HL-60 (cell line): ENCODE measurements around the gene LDAH.

Source experiments
- DNase-seq, 2 experiments: peaks; one replicate each; pipeline ENCODE4 v3.0.0-alpha.2; 2010 to 2020; ENCODE audit warnings: low read depth in 1 of 2, low spot score in 1 of 2
- H3K27ac ChIP-seq: fragments of 250-450 bp; sonication (Bioruptor Pico); replicated peaks from 2 replicates; pipeline ENCODE4 v1.5.1; 2020; ENCODE audit warnings: mild to moderate bottlenecking, moderate library complexity
- H3K27me3 ChIP-seq: fragments of 250-450 bp; sonication (Bioruptor Pico); 2 replicates; pipeline ENCODE4 v1.5.1; 2021; ENCODE audit warnings: mild to moderate bottlenecking, moderate library complexity; ENCODE audit not compliant: insufficient read depth, poor library complexity, severe bottlenecking
- H3K4me3 ChIP-seq: replicated peaks from 2 replicates; pipeline ENCODE4 v1.5.1; 2011; ENCODE audit warnings: mild to moderate bottlenecking, control low read depth, low read length; ENCODE audit not compliant: insufficient read depth
- GABPA ChIP-seq: IDR thresholded peaks from 2 replicates; pipeline ENCODE4 v1.6.1; 2012; ENCODE audit warnings: low read depth
- POLR2AphosphoS5 ChIP-seq: IDR thresholded peaks from 2 replicates; pipeline ENCODE4 v1.6.1; 2012; ENCODE audit warnings: low read depth
- SPI1 ChIP-seq: IDR thresholded peaks from 2 replicates; pipeline ENCODE4 v1.6.1; 2012; ENCODE audit warnings: low read depth, mild to moderate bottlenecking, borderline replicate concordance
- TF ChIP-seq, protein P1 (sequence below): IDR thresholded peaks from one replicate; pipeline ENCODE4 v1.5.1; 2011; ENCODE audit warnings: low read length, control low read depth, inconsistent platforms; ENCODE audit not compliant: insufficient read depth
- TF ChIP-seq, protein P2 (sequence below): IDR thresholded peaks from 2 replicates; pipeline ENCODE4 v1.6.1; 2012; ENCODE audit warnings: low read depth; ENCODE audit not compliant: insufficient replicate concordance

LDAH gene

DNA sequence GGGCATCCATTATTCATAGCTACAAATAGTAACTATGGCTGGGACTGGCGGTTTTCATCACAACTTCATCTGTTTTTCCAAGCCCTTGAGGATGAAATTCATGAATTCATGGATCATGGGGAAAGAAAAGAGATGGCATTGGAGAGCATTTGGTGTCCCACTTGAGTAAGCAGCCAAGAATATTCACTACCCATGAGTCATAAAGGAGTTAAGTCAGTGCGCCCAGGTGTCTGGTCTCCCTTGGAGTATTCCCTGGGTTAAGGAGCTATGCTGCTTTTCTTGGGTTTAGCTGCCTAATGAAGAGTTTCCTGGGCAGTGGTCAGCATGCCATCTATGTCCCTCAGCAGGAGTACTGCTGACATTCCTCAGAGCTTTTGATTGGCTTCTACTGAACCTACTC is 21.3 kb upstream of the LDAH start:
- no peak overlapping the region for H3K27ac ChIP-seq
- no peaks in the 10 kb centered on the region for H3K27me3 ChIP-seq
- TF ChIP-seq, protein P1, sequence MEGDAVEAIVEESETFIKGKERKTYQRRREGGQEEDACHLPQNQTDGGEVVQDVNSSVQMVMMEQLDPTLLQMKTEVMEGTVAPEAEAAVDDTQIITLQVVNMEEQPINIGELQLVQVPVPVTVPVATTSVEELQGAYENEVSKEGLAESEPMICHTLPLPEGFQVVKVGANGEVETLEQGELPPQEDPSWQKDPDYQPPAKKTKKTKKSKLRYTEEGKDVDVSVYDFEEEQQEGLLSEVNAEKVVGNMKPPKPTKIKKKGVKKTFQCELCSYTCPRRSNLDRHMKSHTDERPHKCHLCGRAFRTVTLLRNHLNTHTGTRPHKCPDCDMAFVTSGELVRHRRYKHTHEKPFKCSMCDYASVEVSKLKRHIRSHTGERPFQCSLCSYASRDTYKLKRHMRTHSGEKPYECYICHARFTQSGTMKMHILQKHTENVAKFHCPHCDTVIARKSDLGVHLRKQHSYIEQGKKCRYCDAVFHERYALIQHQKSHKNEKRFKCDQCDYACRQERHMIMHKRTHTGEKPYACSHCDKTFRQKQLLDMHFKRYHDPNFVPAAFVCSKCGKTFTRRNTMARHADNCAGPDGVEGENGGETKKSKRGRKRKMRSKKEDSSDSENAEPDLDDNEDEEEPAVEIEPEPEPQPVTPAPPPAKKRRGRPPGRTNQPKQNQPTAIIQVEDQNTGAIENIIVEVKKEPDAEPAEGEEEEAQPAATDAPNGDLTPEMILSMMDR: no peak
- TF ChIP-seq GABPA: no peak
- no peak for TF ChIP-seq POLR2AphosphoS5
- no peak for TF ChIP-seq SPI1
- TF ChIP-seq, protein P2, sequence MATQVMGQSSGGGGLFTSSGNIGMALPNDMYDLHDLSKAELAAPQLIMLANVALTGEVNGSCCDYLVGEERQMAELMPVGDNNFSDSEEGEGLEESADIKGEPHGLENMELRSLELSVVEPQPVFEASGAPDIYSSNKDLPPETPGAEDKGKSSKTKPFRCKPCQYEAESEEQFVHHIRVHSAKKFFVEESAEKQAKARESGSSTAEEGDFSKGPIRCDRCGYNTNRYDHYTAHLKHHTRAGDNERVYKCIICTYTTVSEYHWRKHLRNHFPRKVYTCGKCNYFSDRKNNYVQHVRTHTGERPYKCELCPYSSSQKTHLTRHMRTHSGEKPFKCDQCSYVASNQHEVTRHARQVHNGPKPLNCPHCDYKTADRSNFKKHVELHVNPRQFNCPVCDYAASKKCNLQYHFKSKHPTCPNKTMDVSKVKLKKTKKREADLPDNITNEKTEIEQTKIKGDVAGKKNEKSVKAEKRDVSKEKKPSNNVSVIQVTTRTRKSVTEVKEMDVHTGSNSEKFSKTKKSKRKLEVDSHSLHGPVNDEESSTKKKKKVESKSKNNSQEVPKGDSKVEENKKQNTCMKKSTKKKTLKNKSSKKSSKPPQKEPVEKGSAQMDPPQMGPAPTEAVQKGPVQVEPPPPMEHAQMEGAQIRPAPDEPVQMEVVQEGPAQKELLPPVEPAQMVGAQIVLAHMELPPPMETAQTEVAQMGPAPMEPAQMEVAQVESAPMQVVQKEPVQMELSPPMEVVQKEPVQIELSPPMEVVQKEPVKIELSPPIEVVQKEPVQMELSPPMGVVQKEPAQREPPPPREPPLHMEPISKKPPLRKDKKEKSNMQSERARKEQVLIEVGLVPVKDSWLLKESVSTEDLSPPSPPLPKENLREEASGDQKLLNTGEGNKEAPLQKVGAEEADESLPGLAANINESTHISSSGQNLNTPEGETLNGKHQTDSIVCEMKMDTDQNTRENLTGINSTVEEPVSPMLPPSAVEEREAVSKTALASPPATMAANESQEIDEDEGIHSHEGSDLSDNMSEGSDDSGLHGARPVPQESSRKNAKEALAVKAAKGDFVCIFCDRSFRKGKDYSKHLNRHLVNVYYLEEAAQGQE: no peak
- DNase-seq: no peak
- no peak overlapping the region for H3K4me3 ChIP-seq

GRCh38 chr2:20839052-20839451 is 16.2 kb upstream of the LDAH start:
- Histone ChIP-seq H3K27me3 (peaks cover 3% of the 10 kb centered on the region), H3K27ac (no peak overlapping the region), H3K4me3 (no peak overlapping the region)
- DNase-seq: no peak
- TF ChIP-seq POLR2AphosphoS5 (no peak), SPI1 (no peak), GABPA (no peak)
- TF ChIP-seq, protein P2: no peak
- TF ChIP-seq, protein P1: no peak

GRCh38 chr2:20838016-20838415 is 15.1 kb upstream of the LDAH start:
- no peak for DNase-seq
- TF ChIP-seq, protein P2: no peak
- TF ChIP-seq, protein P1: no peak
- no peak for TF ChIP-seq POLR2AphosphoS5
- TF ChIP-seq GABPA: no peak
- no peak for TF ChIP-seq SPI1
- H3K27ac ChIP-seq: no peak overlapping the region
- H3K27me3 ChIP-seq: peaks cover 3% of the 10 kb centered on the region
- no peak overlapping the region for H3K4me3 ChIP-seq
